ENCODE results near the gene NPAS1.

The NPAS1 gene

GRCh38 chr19:47081095-47081494 is 61.5 kb downstream of the NPAS1 start:
- no peak for DNase-seq (ENCODE audit: low spot score)

- no peak for DNase-seq (ENCODE audit: low spot score)
Measured at GRCh38 chr19:47082493-47082892, 62.9 kb downstream of the NPAS1 start.

DNA sequence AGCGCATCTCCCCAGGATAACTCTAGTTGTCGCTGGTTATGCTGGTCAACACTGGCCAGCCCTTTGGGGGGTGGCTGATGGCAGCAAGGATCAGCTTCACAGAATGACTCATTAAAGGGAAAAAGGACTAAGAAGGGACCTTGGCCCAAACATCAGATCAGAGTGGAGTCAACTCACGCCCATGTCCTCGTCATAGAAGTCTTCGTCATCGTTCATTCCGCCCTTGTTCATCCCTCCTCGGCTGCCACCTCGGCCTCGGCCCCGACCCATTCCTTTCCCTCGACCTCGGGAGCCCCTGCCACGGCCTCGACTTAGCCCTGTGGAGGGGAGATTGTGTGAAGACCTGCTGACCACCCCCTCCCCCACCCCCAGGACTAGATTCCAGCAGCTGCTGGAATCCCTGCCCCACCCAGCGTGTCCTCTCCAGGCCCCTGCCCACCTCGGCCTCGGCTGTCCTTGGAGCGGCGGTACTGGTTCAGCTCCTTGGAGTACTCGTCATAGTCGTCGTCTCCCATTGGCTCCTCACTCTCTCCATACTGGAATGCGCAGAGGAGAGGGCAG is 65.3 kb downstream of the NPAS1 start:
- DNase-seq (ENCODE audit: low spot score): no peak

- no peak for DNase-seq (ENCODE audit: low spot score)
Measured at GRCh38 chr19:47086280-47086679, 66.6 kb downstream of the NPAS1 start.

- DNase-seq (ENCODE audit: low spot score): no peak
Measured at GRCh38 chr19:47089767-47090350, 70.2 kb downstream of the NPAS1 start.

DNA sequence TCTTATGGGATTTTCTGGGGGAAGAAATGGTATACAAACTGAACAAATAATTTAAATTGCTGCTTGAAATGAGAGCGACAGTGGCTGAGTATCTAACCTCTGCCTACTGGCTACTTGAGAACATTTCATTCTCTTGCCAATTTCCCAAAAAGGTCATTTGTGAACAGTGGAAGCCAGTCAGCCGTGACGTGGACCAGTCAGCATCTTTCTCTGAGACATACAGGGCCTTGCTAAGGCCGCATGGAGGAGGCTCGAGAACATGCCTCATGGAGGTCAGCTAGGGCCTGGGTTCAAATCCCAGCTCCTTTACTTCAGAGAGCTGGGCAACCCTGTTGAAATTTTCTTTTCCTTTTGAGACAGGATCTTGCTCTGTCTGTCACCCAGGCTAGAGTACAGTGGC is 73.6 kb downstream of the NPAS1 start:
- no peak for DNase-seq (ENCODE audit: low spot score)

DNA sequence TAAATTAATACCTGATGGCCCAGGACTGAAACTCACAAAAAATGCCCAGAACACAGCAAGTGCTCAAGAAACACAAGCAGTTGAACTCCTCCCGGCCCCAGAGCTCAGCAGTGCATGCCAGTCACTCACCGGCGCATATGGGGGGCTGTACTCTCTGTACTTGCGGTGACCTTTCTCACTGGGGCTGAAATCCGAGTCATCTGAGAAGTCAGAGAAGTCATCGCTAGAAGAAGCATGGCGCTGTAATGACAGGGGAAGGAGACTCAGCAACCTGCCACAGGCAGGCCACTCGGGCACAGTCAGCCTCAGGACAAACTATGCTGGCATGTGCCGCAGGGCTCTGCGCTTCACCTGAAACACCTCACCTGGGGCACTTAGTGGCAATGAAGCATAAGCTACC is 74.2 kb downstream of the NPAS1 start:
- DNase-seq (ENCODE audit: low spot score): no peak

DNA sequence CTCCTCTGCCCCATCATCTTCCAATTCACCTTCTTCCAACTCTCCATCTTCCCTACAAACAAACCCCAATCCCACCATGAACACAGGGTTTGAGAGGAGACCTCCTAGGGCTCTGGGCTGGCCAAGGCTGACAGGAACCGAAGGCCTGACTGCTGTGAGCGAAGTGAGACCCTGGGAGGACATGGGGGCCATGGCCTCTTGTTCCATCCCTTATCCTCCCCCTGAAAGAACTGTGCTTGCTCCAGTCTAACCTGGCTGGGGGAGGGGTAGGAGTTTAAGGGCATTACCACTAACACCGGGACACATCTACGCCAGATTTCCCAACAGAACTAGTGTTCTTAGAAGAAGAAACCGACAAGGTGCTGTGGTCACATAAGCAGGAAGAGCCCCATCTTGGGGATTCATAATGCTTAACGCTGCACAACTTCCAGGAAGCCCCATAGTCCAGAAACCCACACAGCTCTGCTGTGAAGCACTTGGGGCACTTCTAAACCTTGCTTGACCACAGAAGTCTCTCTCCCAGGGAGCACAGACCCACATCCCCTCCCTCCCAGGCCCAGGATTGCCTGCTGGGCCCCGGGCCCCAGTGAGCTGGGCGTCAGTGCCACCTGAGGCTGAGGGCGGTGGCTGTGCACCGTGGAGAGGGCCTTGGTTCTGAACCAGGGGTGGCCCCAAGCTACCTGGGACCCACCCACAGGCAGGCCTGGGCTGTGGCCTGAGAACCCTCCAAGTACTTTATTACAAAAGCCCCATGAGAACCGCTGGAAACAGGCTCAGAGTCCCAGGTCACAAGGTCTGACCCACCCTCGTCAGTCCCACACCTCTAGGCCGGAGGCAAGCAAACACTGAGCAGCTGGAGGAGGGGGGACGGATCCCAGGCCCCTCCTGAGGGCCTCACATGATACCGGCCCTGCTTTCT is 75.2 kb downstream of the NPAS1 start:
- DNase-seq (ENCODE audit: low spot score): no peak
